Measurements from ENCODE around the gene ADGRL2.

The ADGRL2 gene

GRCh38 chr1:82000221-82000620 is 199.5 kb downstream of the ADGRL2 start:
- ATAC-seq: no peak

GRCh38 chr1:82001345-82001744 is 200.6 kb downstream of the ADGRL2 start:
- no peak for ATAC-seq

DNA sequence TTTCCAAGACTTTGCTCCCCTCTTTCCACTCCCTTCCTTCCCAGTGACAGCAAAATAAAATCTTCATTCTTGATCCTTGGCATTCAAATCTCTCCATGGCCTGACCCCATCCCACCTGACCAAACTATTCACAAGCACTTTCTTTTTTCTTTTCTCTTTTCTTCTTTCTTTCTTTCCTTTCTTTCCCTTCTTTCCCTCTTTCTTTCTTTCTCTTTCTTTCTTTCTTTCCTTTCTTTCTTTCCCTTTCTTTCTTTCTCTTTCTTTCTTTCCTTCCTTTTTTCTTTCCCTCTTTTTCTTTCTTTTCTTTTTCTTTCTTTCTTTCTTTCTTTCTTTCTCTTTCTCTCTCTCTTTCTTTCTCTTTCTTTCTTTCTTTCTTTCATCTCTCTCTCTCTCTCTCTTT is 207.1 kb downstream of the ADGRL2 start:
- ATAC-seq: no peak

- ATAC-seq: no peak
Observed at GRCh38 chr1:82013702-82014101, 213.0 kb downstream of the ADGRL2 start.

DNA sequence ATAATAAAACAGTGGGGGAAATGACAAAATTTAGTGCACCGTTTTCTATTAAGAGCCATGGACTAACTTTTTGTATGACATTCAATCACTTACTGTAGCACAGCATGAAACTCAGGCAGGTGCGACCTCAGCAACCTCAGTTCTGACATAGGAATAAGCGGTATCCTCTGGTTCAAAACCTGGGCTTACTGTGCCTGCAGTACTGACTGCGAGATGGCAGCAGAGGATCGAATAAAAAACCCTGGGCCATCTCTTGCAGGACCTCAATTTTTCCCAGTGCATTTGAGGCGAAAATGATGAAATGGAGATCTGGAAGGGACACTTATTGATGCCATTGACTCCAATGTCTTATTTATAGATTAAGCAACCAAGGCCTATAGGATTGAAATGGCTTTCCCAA is 214.7 kb downstream of the ADGRL2 start:
- ATAC-seq: no peak

GRCh38 chr1:82018319-82018718 is 217.6 kb downstream of the ADGRL2 start:
- no peak for ATAC-seq

DNA sequence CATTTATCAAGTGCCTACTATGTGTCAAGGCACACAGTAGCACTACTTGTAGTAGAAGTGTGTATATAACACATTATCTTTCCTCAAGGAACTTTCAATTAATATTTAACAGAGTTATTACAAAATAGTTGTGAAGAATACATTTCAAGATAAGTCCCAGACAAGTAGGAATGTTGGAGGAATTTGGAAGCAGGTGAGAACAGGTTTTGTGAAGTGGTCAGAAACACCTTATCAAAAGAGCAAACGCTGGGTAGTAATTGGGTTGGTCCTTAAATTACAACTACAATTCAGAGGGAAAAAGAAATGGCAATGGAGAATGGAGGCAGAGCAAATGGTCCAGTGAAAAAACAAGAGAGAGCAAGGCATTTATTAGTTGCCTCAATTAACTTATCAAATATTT is 218.8 kb downstream of the ADGRL2 start:
- no peak for ATAC-seq

GRCh38 chr1:82030830-82031229 is 230.1 kb downstream of the ADGRL2 start:
- ATAC-seq: no peak

- no peak for ATAC-seq
Observed at GRCh38 chr1:82032068-82032467, 231.3 kb downstream of the ADGRL2 start.

- no peak for ATAC-seq
Observed at GRCh38 chr1:82034812-82035211, 234.1 kb downstream of the ADGRL2 start.
